Keratinocyte (primary cell): Measurements from ENCODE around the gene SPAG16. TPM values are rescaled to one million over a fixed set of nuclear protein-coding genes. Genes with fewer than 3 reads are reported as not detected.

Experiments
- DNase-seq: peaks from one replicate; pipeline ENCODE4 v3.0.0-alpha.2; 2011; ENCODE audit warnings: low read depth, missing footprints, low spot score
- FAIRE-seq: peaks from 2 replicates; lab custom pipeline; 2011; peaks lifted over from hg19 to GRCh38; lab: Jason Lieb, UNC
- H2AFZ ChIP-seq: 2 replicates; pipeline ENCODE4 v1.6.0; 2012; ENCODE audit warnings: low read length, control low read depth, inconsistent platforms; ENCODE audit not compliant: control insufficient read depth
- H3K27ac ChIP-seq: 2 replicates; pipeline ENCODE4 v1.5.1; 2011; ENCODE audit warnings: low read length; ENCODE audit not compliant: control insufficient read depth, insufficient read depth
- H3K27me3 ChIP-seq: 3 replicates; pipeline ENCODE4 v1.6.0; 2011; ENCODE audit warnings: low read length; ENCODE audit not compliant: control insufficient read depth, insufficient read depth; ENCODE audit errors: extremely low read depth
- H3K36me3 ChIP-seq, 2 experiments: 2 replicates in 1 of 2; 3 replicates in 1 of 2; pipeline ENCODE4 v1.5.1; 2011; ENCODE audit warnings: low read length in 2 of 2, mild to moderate bottlenecking in 1 of 2; ENCODE audit not compliant: control insufficient read depth in 2 of 2, insufficient read depth in 2 of 2; ENCODE audit errors: extremely low read depth in 1 of 2
- H3K4me1 ChIP-seq: 3 replicates; pipeline ENCODE4 v1.5.1; 2011; ENCODE audit warnings: low read length; ENCODE audit not compliant: control insufficient read depth, insufficient read depth; ENCODE audit errors: extremely low read depth
- H3K4me2 ChIP-seq: 3 replicates; pipeline ENCODE4 v1.6.0; 2011; ENCODE audit warnings: low read depth, low read length; ENCODE audit not compliant: control insufficient read depth, insufficient read depth; ENCODE audit errors: extremely low read depth
- H3K4me3 ChIP-seq, 3 experiments: fragments of 200-600 bp in 1 of 3; sonication (generic) in 1 of 3; 2 replicates in 2 of 3; 3 replicates in 1 of 3; pipeline ENCODE4 v1.5.1; 2011 to 2016; ENCODE audit warnings: low read length in 3 of 3, mild to moderate bottlenecking in 3 of 3, control low read depth in 2 of 3, inconsistent platforms in 1 of 3, low read depth in 1 of 3, mixed read lengths in 1 of 3, mixed run types in 1 of 3, moderate library complexity in 1 of 3; ENCODE audit not compliant: control insufficient read depth in 2 of 3, insufficient read depth in 2 of 3; ENCODE audit errors: extremely low read depth in 1 of 3
- H3K79me2 ChIP-seq: 2 replicates; pipeline ENCODE4 v1.6.0; 2012; ENCODE audit warnings: low read length; ENCODE audit not compliant: control insufficient read depth, insufficient read depth
- H3K9ac ChIP-seq: 3 replicates; pipeline ENCODE4 v1.6.0; 2011; ENCODE audit warnings: low read length; ENCODE audit not compliant: control insufficient read depth, insufficient read depth; ENCODE audit errors: extremely low read depth
- H3K9me1 ChIP-seq: 3 replicates; pipeline ENCODE4 v1.6.0; 2011; ENCODE audit warnings: low read length; ENCODE audit not compliant: control insufficient read depth, insufficient read depth; ENCODE audit errors: extremely low read depth
- H3K9me3 ChIP-seq: 2 replicates; pipeline ENCODE4 v1.5.1; 2012; ENCODE audit warnings: low read depth, low read length; ENCODE audit not compliant: control insufficient read depth
- H4K20me1 ChIP-seq: 3 replicates; pipeline ENCODE4 v1.6.0; 2011; ENCODE audit warnings: low read length; ENCODE audit not compliant: control insufficient read depth, insufficient read depth; ENCODE audit errors: extremely low read depth
- CTCF ChIP-seq, 3 experiments: IDR thresholded peaks in 1 of 3; conservative IDR thresholded peaks in 1 of 3; optimal IDR thresholded peaks in 1 of 3; 2 replicates in 2 of 3; 3 replicates in 1 of 3; pipeline versions ENCODE3 to v1.5.1; 2011; ENCODE audit warnings: low read length in 3 of 3, mild to moderate bottlenecking in 3 of 3, moderate library complexity in 2 of 3, control low read depth in 1 of 3, inconsistent platforms in 1 of 3; ENCODE audit not compliant: insufficient read depth in 2 of 3; ENCODE audit errors: extremely low read depth in 1 of 3
- EZH2 ChIP-seq: IDR thresholded peaks from one replicate; pipeline ENCODE4 v1.6.1; 2012; ENCODE audit warnings: inconsistent platforms, mild to moderate bottlenecking, low read length, moderate library complexity
- dilution Hi-C: fragments of 300-500 bp; cut with MboI; formaldehyde crosslinking; loops from one replicate; pipeline ENCODE4 v1.7.0; 2020; ENCODE audit warnings: low sequenced_read_pairs; ENCODE audit not compliant: extremely low pct_ligation_motif_present
- polyA plus RNA-seq, 5 experiments: library from polyadenylated mRNA; depleted of rRNA in 3 of 5; stranded (reverse) in 3 of 5; stranded (forward) in 1 of 5; unstranded in 1 of 5; fragments of >200 nt; gene quantifications; 1 replicate in 1 of 5; 2 replicates in 3 of 5; 3 replicates in 1 of 5; pipeline versions ENCODE4 v1.2.1 to v1.2.3, GENCODE V29; 2011 to 2012; ENCODE audit warnings: missing spikeins in 2 of 5, low read depth in 1 of 5, low replicate concordance in 1 of 5

The SPAG16 gene
- polyA plus RNA-seq, 1 donor (not counting 4 experiments of a cell fraction or from before 2014, with no cell fraction given), result 19.6 TPM

GRCh38 chr2:214004463-214004862, 720.2 kb downstream of the SPAG16 start:
- H2AFZ ChIP-seq, result no peak overlapping the region
- no peak overlapping the region for H3K9ac ChIP-seq
- peaks cover 10% of the 10 kb centered on the region for H3K4me1 ChIP-seq
- no peaks in the 10 kb centered on the region for H3K9me1 ChIP-seq
- H3K36me3 ChIP-seq, result no peaks in the 10 kb centered on the region
- no peak overlapping the region for H3K4me3 ChIP-seq
- no peaks in the 10 kb centered on the region for H3K79me2 ChIP-seq
- dilution Hi-C loops, result no loop called here
- H3K27ac ChIP-seq, result no peak overlapping the region
- DNase-seq (no peak), FAIRE-seq (no peak)
- H3K9me3 ChIP-seq, result no peaks in the 10 kb centered on the region
- no peak overlapping the region for H3K4me2 ChIP-seq
- TF ChIP-seq CTCF (optimal IDR thresholded peaks at IDR 0.05 in 1 of 3, IDR thresholded peaks at IDR 0.05 in 1 of 3, conservative IDR thresholded peaks at IDR 0.05 in 1 of 3; ENCODE audit: extremely low read depth in 1 of 3, insufficient read depth in 2 of 3, low read length in 3 of 3) (no peak), EZH2 (no peak)
- H4K20me1 ChIP-seq, result no peaks in the 10 kb centered on the region
- no peaks in the 10 kb centered on the region for H3K27me3 ChIP-seq

DNA sequence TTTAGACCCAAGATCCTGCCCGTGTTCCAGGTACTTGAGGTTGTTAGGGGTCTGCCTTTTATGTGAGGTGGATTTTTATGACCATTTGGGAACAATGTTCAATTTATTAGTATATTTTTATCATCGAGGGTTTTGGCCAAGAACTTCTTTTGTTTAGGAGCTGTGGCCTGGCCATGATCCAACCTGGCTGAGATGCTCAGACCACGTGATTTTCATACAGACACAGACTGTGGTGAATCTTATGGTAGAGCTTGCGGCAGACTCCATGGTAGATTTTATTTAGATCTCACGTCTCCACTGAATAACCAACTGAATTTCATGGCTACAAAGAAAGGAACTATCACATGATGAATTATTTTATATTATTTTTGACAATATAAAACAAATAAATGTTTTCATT, 721.1 kb downstream of the SPAG16 start:
- Histone ChIP-seq H3K4me1 (peaks cover 10% of the 10 kb centered on the region), H4K20me1 (no peaks in the 10 kb centered on the region), H3K4me3 (no peak overlapping the region), H3K79me2 (no peaks in the 10 kb centered on the region), H2AFZ (no peak overlapping the region), H3K9me3 (no peaks in the 10 kb centered on the region), H3K9ac (no peak overlapping the region), H3K27ac (no peak overlapping the region), H3K27me3 (no peaks in the 10 kb centered on the region), H3K4me2 (no peak overlapping the region), H3K9me1 (no peaks in the 10 kb centered on the region), H3K36me3 (no peaks in the 10 kb centered on the region)
- TF ChIP-seq CTCF (optimal IDR thresholded peaks at IDR 0.05 in 1 of 3, IDR thresholded peaks at IDR 0.05 in 1 of 3, conservative IDR thresholded peaks at IDR 0.05 in 1 of 3; ENCODE audit: extremely low read depth in 1 of 3, insufficient read depth in 2 of 3, low read length in 3 of 3), result no peak
- TF ChIP-seq EZH2, result no peak
- dilution Hi-C loops, result no loop called here
- DNase-seq (no peak), FAIRE-seq (no peak)
